ENCODE data around the gene GIN1.

DNA sequence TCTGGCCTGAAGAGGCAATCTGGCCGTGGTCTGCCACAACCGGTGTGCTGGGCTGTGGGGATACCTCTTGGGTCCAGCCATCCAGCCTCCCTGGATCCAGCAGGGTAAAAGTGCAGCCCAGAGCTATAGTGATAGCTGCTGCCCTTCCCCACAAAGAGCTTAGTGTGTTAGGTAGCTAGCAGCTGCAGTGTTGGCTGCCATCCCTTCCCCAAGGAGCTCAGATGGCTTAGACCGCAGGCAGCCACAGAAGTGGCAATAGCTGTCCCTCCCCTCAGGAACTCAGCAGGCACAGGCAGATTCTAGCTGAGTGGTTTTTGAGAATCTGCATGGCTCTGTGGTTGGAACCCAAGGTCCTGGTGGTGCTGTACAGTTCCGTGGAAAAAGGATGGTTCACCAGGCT lies 40.1 kb downstream of the GIN1 start:
- TF ChIP-seq MAZ (IDR thresholded peaks at IDR 0.05; ENCODE audit: borderline replicate concordance, low read depth, low read length) (no peak), POLR2A (IDR thresholded peaks at IDR 0.05; ENCODE audit: low read depth, low read length) (no peak), CEBPB (IDR thresholded peaks at IDR 0.05; ENCODE audit: low read depth, low read length) (no peak), RAD21 (IDR thresholded peaks at IDR 0.05; ENCODE audit: low read length) (no peak), RFX5 (IDR thresholded peaks at IDR 0.05; ENCODE audit: low read depth, low read length) (no peak), RCOR1 (IDR thresholded peaks at IDR 0.05; ENCODE audit: insufficient replicate concordance, low read length) (no peak), NFE2L2 (IDR thresholded peaks at IDR 0.05; ENCODE audit: low read depth, low read length) (no peak)
- TF ChIP-seq, protein P1, sequence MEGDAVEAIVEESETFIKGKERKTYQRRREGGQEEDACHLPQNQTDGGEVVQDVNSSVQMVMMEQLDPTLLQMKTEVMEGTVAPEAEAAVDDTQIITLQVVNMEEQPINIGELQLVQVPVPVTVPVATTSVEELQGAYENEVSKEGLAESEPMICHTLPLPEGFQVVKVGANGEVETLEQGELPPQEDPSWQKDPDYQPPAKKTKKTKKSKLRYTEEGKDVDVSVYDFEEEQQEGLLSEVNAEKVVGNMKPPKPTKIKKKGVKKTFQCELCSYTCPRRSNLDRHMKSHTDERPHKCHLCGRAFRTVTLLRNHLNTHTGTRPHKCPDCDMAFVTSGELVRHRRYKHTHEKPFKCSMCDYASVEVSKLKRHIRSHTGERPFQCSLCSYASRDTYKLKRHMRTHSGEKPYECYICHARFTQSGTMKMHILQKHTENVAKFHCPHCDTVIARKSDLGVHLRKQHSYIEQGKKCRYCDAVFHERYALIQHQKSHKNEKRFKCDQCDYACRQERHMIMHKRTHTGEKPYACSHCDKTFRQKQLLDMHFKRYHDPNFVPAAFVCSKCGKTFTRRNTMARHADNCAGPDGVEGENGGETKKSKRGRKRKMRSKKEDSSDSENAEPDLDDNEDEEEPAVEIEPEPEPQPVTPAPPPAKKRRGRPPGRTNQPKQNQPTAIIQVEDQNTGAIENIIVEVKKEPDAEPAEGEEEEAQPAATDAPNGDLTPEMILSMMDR (conservative IDR thresholded peaks at IDR 0.05; ENCODE audit: low read depth, low read length), result no peak

All from IMR-90 (cell line).